Right lobe of liver (tissue), 6 donors: ENCODE data around the gene CBX1. TPM values are rescaled to one million over a fixed set of nuclear protein-coding genes. Genes with fewer than 3 reads are reported as not detected.

Experiments
- ATAC-seq, 4 donors: fragments of 200-7000 bp; cut with Tn5 transposase; one replicate each; pipeline ENCODE4 v1.9.1; 2020; ENCODE audit warnings: mild to moderate bottlenecking in 4 of 4, moderate library complexity in 4 of 4
- DNase-seq, 3 donors: peaks; one replicate each; pipeline ENCODE4 v3.0.0-alpha.2; 2020
- H3K27ac ChIP-seq, 3 donors: fragments of 200-600 bp; one replicate each; pipeline ENCODE4 v1.8.0; 2022
- H3K27me3 ChIP-seq, 2 donors: fragments of 200-600 bp; one replicate each; pipeline ENCODE4 v1.8.0; 2022
- H3K36me3 ChIP-seq, 4 donors: fragments of 200-600 bp; sonication (generic) in 1 of 4; one replicate each; pipeline versions ENCODE4 v1.5.1 to v1.8.0; 2017 to 2022; ENCODE audit warnings: control low read depth in 1 of 4
- H3K4me1 ChIP-seq, 4 donors: fragments of 200-600 bp; sonication (generic) in 1 of 4; one replicate each; pipeline versions ENCODE4 v1.5.1 to v1.8.0; 2017 to 2022; ENCODE audit warnings: control low read depth in 1 of 4
- H3K4me3 ChIP-seq, 3 donors: fragments of 200-600 bp; one replicate each; pipeline ENCODE4 v1.8.0; 2022
- H3K9me3 ChIP-seq, 4 donors: fragments of 200-600 bp; sonication (generic) in 1 of 4; one replicate each; pipeline versions ENCODE4 v1.5.1 to v1.8.0; 2017 to 2022; ENCODE audit warnings: control low read depth in 1 of 4
- CTCF ChIP-seq, 4 donors: fragments of 200-600 bp in 3 of 4; fragments of 450-650 bp in 1 of 4; IDR thresholded peaks; one replicate each; pipeline versions ENCODE4 v1.5.1 to v1.8.0; 2016 to 2022; ENCODE audit warnings: antibody characterized with exemption in 4 of 4, mild to moderate bottlenecking in 2 of 4
- POLR2A ChIP-seq: fragments of 450-650 bp; IDR thresholded peaks from one replicate; pipeline ENCODE4 v1.6.1; 2017; ENCODE audit warnings: antibody characterized with exemption, mild to moderate bottlenecking
- WGBS: methylation state at CpG from one replicate; pipeline ENCODE4 v1.1.6; 2018; ENCODE audit warnings: low coverage, low lambda C conversion rate; ENCODE audit not compliant: insufficient coverage; ENCODE audit errors: missing lambda C conversion rate; 5-methylcytosine and 5-hydroxymethylcytosine counted together
- intact Hi-C, 2 donors: fragments of 100-400 bp; cut with DNase I; formaldehyde crosslinking; loops; one replicate each; pipeline versions ENCODE4 v1.11.2 to v1.14.1; 2022
- total RNA-seq, 6 experiments: library from RNA; depleted of rRNA in 2 of 6; stranded (reverse); fragments of >200 nt in 2 of 6; fragmentation: NEBNext Ultra II Directional in 3 of 6; extraction: Animal tissue kit (Norgen Biotek cat#: 25700) in 3 of 6; gene quantifications; one replicate each; pipeline versions ENCODE4 v1.1.0 to v1.2.4, GENCODE V29; 2016 to 2023
- donor health status: DM: no; HTN: yes; CAD: no.
- donor health status: DM: no; HTN: no; CAD: no.
- donor health status: DM: no; HTN: no; CAD: no.
- donor health status: DM: no; HTN: yes; CAD: no.
- donor health status: DM: no; HTN: yes; CAD: no.

Gene CBX1
- total RNA-seq, 6 experiments from 2014 or later = 7.0 to 10.5 (median 9.9) TPM

GRCh38 chr17:48122665-48123045, 21.4 kb upstream of the CBX1 start:
- H3K27me3 ChIP-seq = no peaks in the 10 kb centered on the region
- intact Hi-C loops = no loop called here
- H3K9me3 ChIP-seq = no peaks in the 10 kb centered on the region
- H3K4me3 ChIP-seq = no peak overlapping the region
- no peak for DNase-seq
- no peaks in the 10 kb centered on the region for H3K4me1 ChIP-seq
- no peak for TF ChIP-seq POLR2A
- TF ChIP-seq CTCF (IDR thresholded peaks at IDR 0.05) = no peak
- no peak for ATAC-seq
- no peak overlapping the region for H3K27ac ChIP-seq
- WGBS = 83% methylated on average over 2 of the region's 3 CpGs
- peaks cover 0 to 46% (median 15%) of the 10 kb centered on the region in 4 donors for H3K36me3 ChIP-seq

- Histone ChIP-seq H3K27me3 (no peaks in the 10 kb centered on the region), H3K27ac (no peak overlapping the region), H3K36me3 (peaks cover 0 to 47% (median 15%) of the 10 kb centered on the region in 4 donors), H3K4me1 (no peaks in the 10 kb centered on the region), H3K4me3 (no peak overlapping the region), H3K9me3 (no peaks in the 10 kb centered on the region)
- WGBS = 77% methylated on average over 5 of the region's 9 CpGs
- ATAC-seq (no peak), DNase-seq (no peak)
- no peak for TF ChIP-seq CTCF (IDR thresholded peaks at IDR 0.05)
- no peak for TF ChIP-seq POLR2A
- intact Hi-C loops = no loop called here
Observed at GRCh38 chr17:48121923-48122664, 20.8 kb upstream of the CBX1 start.

- Histone ChIP-seq H3K4me3 (no peak overlapping the region), H3K9me3 (no peaks in the 10 kb centered on the region), H3K27ac (peak overlapping the region in 2 of 3 donors; percentile 9 to 49), H3K36me3 (peaks cover 0 to 25% (median 2%) of the 10 kb centered on the region in 4 donors), H3K4me1 (peaks cover 0 to 10% (median 0%) of the 10 kb centered on the region in 4 donors), H3K27me3 (no peaks in the 10 kb centered on the region)
- no peak for TF ChIP-seq CTCF (IDR thresholded peaks at IDR 0.05)
- peak; percentile 38 for TF ChIP-seq POLR2A
- intact Hi-C loops = no loop called here
- 66% methylated on average over 5 of the region's 5 CpGs for WGBS
- ATAC-seq (peak; percentile 49 to 78 (median 54)), DNase-seq (peak in 1 of 3 donors; percentile 59)
Observed at GRCh38 chr17:48113201-48113676, 12.0 kb upstream of the CBX1 start.

- no peaks in the 10 kb centered on the region for H3K9me3 ChIP-seq
- H3K4me1 ChIP-seq = peaks cover 0 to 12% (median 0%) of the 10 kb centered on the region in 4 donors
- no peak overlapping the region for H3K27ac ChIP-seq
- no peak for ATAC-seq
- DNase-seq = no peak
- no peak for TF ChIP-seq POLR2A
- TF ChIP-seq CTCF (IDR thresholded peaks at IDR 0.05) = no peak
- intact Hi-C loops = no loop called here
- no peaks in the 10 kb centered on the region for H3K27me3 ChIP-seq
- H3K4me3 ChIP-seq = no peak overlapping the region
- WGBS = 78% methylated on average over 2 of the region's 2 CpGs
- H3K36me3 ChIP-seq = peaks cover 0 to 17% (median 0%) of the 10 kb centered on the region in 4 donors
Observed at GRCh38 chr17:48111937-48112241, 10.6 kb upstream of the CBX1 start.
